MCF 10A (cell line): ENCODE measurements around the gene SCYGR1. TPM values are rescaled to one million over a fixed set of nuclear protein-coding genes. Genes with fewer than 3 reads are reported as not detected.
"Not testable (repeated sequence)": the region's sequence is repeated elsewhere in the genome, so short reads cannot be mapped to it uniquely, and the experiment has no call there.

Experiments
- Bru-seq: library from RNA; stranded (reverse); fragments of 400-500 nt; gene quantifications from one replicate; lab custom pipeline; 2021; lab: Mats Ljungman, UMichigan
- BruChase-seq, 2 experiments: library from RNA; stranded (reverse); fragments of 400-500 nt; gene quantifications; one replicate each; lab custom pipeline; 2021; lab: Mats Ljungman, UMichigan
- BruUV-seq: library from RNA; stranded (reverse); fragments of 400-500 nt; replicated peaks from 2 replicates; lab custom pipeline; 2021; lab: Mats Ljungman, UMichigan
- CTCF ChIA-PET: fragments of 300-600 bp; sonication (Branson Sonifier 250); formaldehyde crosslinking; extraction: SDS; loops from one replicate; lab custom pipeline; 2021; ENCODE audit warnings: antibody characterized with exemption, inconsistent platforms; lab: Yijun Ruan, JAX
- POLR2A ChIA-PET: fragments of 300-600, 350-650 bp; sonication (Branson Sonifier 250); formaldehyde crosslinking; extraction: SDS; loops from one replicate; lab custom pipeline; 2020; ENCODE audit warnings: antibody characterized with exemption, inconsistent platforms; lab: Yijun Ruan, JAX
- DNase-seq: peaks from one replicate; pipeline ENCODE4 v3.0.0-alpha.2; 2018; ENCODE audit not compliant: unreplicated experiment
- H3K27ac Mint-ChIP-seq: one replicate; pipeline ENCODE4 v1.8.0; 2022; ENCODE audit warnings: mild to moderate bottlenecking, low read depth, mixed read lengths; ENCODE audit not compliant: unreplicated experiment
- H3K27me3 Mint-ChIP-seq: one replicate; pipeline ENCODE4 v1.8.0; 2022; ENCODE audit warnings: mixed read lengths; ENCODE audit not compliant: insufficient read depth, unreplicated experiment
- H3K36me3 Mint-ChIP-seq: one replicate; pipeline ENCODE4 v1.8.0; 2022; ENCODE audit warnings: mild to moderate bottlenecking, moderate library complexity, mixed read lengths; ENCODE audit not compliant: insufficient read depth, unreplicated experiment
- H3K4me1 Mint-ChIP-seq: one replicate; pipeline ENCODE4 v1.8.0; 2022; ENCODE audit warnings: mixed read lengths; ENCODE audit not compliant: insufficient read depth, unreplicated experiment
- H3K4me3 Mint-ChIP-seq: one replicate; pipeline ENCODE4 v1.8.0; 2022; ENCODE audit warnings: mild to moderate bottlenecking, moderate library complexity, mixed read lengths; ENCODE audit not compliant: unreplicated experiment
- H3K9me3 Mint-ChIP-seq: one replicate; pipeline ENCODE4 v1.8.0; 2022; ENCODE audit warnings: mixed read lengths; ENCODE audit not compliant: unreplicated experiment
- intact Hi-C: fragments of 100-400 bp; cut with micrococcal nuclease; formaldehyde crosslinking; loops from 2 replicates; pipeline ENCODE4 v1.14.1; 2022
- long read RNA-seq: library from polyadenylated mRNA; stranded (forward); transcript quantifications from one replicate; pipeline ENCODE4 v2.0.0, GENCODE V29; 2022
- total RNA-seq: library from RNA; stranded (reverse); gene quantifications from 2 replicates; pipeline ENCODE4 v1.2.3, GENCODE V29; 2022
- TF ChIP-seq, protein P1 (sequence below): fragments of 200-600 bp; IDR thresholded peaks from one replicate; pipeline ENCODE4 v1.8.0; 2022; ENCODE audit warnings: antibody characterized with exemption, mild to moderate bottlenecking; ENCODE audit not compliant: unreplicated experiment

The SCYGR1 gene
- not detected in 2 replicates for total RNA-seq
- Bru-seq, nascent RNA, result not detected
- not detected for BruChase-seq, experiment 1, labeled RNA remaining after a 6-hour chase
- not detected for BruChase-seq, experiment 2, labeled RNA remaining after a 2-hour chase
- long read RNA-seq, result 0 reads

GRCh38 chr2:227387583-227387982, at the start of gene SCYGR1:
Gene SCYGR1 (minus strand): TSS chr2:227387949. CDS start chr2:227387949, 0 bp downstream.
- BruUV-seq, H3K36me3 Mint-ChIP-seq, H3K9me3 Mint-ChIP-seq, H3K4me1 Mint-ChIP-seq, H3K4me3 Mint-ChIP-seq, H3K27me3 Mint-ChIP-seq, DNase-seq, intact Hi-C loops: not testable (repeated sequence)
- peak within 1 kb of the TSS; percentile 92 for H3K27ac Mint-ChIP-seq
- CTCF ChIA-PET, result interaction anchor here (1.2 kb wide), 1 partner anchor 14 kb away, joined by 3 read pairs; no protein-coding TSS in a partner anchor
- POLR2A ChIA-PET, result interaction anchor here (1.2 kb wide), 1 partner anchor 9 kb away, joined by 3 read pairs; no protein-coding TSS in a partner anchor

DNA sequence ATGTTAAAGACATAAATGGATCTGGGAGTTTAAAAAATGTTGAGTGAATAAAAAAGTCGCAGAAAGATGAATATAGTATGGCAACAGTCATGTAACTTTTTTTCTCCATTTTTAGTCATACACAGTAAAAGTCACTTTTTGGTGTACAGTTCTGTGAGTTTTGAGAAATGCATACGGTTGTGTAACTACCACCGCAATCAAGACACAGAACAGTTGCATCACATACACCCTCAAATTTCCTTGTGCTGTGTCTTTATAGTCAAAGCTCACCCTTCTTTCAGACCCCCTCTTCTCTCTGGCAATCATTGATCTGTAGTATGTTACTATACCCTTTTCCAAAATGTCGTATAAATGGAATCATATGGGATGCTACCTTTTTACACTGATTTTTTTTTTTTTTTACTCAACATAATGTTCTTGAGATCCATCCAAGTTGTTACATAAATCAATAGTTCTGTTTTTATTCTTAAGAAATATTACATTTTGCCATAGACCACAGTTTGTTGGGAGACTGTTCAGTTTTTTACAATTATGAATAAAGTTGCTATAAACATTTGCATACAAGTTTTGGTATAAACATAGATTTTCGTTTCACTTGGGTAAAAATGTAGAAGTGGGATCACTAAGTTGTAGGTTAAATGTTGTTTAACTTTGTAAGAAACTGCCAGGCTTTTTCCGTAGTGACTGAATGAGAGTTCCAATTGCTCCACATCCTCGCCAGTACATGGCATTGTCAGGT, 48.9 kb upstream of the SCYGR1 start:
- DNase-seq, result peak; percentile 36
- Mint-ChIP-seq H3K27me3 (no peaks in the 10 kb centered on the region), H3K9me3 (peaks cover 11% of the 10 kb centered on the region), H3K27ac (no peak overlapping the region), H3K4me3 (no peak overlapping the region), H3K4me1 (no peaks in the 10 kb centered on the region), H3K36me3 (no peaks in the 10 kb centered on the region)
- intact Hi-C loops, result no loop called here
- BruUV-seq, result no TSS peak
- ChIA-PET POLR2A (no interaction called here), CTCF (interaction anchor here (0.5 kb wide), 1 partner anchor 28 kb away, joined by 3 read pairs; no protein-coding TSS in a partner anchor)
- TF ChIP-seq, protein P1, sequence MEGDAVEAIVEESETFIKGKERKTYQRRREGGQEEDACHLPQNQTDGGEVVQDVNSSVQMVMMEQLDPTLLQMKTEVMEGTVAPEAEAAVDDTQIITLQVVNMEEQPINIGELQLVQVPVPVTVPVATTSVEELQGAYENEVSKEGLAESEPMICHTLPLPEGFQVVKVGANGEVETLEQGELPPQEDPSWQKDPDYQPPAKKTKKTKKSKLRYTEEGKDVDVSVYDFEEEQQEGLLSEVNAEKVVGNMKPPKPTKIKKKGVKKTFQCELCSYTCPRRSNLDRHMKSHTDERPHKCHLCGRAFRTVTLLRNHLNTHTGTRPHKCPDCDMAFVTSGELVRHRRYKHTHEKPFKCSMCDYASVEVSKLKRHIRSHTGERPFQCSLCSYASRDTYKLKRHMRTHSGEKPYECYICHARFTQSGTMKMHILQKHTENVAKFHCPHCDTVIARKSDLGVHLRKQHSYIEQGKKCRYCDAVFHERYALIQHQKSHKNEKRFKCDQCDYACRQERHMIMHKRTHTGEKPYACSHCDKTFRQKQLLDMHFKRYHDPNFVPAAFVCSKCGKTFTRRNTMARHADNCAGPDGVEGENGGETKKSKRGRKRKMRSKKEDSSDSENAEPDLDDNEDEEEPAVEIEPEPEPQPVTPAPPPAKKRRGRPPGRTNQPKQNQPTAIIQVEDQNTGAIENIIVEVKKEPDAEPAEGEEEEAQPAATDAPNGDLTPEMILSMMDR, result no peak

- no peaks in the 10 kb centered on the region for H3K36me3 Mint-ChIP-seq
- TF ChIP-seq, protein P1, result no peak
- no peak for DNase-seq
- ChIA-PET POLR2A (interaction anchor here (0.6 kb wide), 1 partner anchor 212 kb away, joined by 3 read pairs; no protein-coding TSS in a partner anchor), CTCF (interaction anchor here (0.7 kb wide), 1 partner anchor 9 kb away, joined by 3 read pairs; no protein-coding TSS in a partner anchor)
- intact Hi-C loops, result no loop called here
- H3K27me3 Mint-ChIP-seq, result no peaks in the 10 kb centered on the region
- no TSS peak for BruUV-seq
- peaks cover 11% of the 10 kb centered on the region for H3K9me3 Mint-ChIP-seq
- H3K4me1 Mint-ChIP-seq, result no peaks in the 10 kb centered on the region
- H3K27ac Mint-ChIP-seq, result no peak overlapping the region
- no peak overlapping the region for H3K4me3 Mint-ChIP-seq
Measured at GRCh38 chr2:227433171-227433570, 45.4 kb upstream of the SCYGR1 start.

- H3K27ac Mint-ChIP-seq, result no peak overlapping the region
- ChIA-PET CTCF (no interaction called here), POLR2A (interaction anchor here (0.9 to 1.1 kb wide), 2 partner anchors 15 to 77 kb away, joined by 3 to 6 read pairs; no protein-coding TSS in a partner anchor)
- no peaks in the 10 kb centered on the region for H3K4me1 Mint-ChIP-seq
- H3K4me3 Mint-ChIP-seq, result no peak overlapping the region
- H3K27me3 Mint-ChIP-seq, result no peaks in the 10 kb centered on the region
- intact Hi-C loops, result no loop called here
- TF ChIP-seq, protein P1, result no peak
- no TSS peak for BruUV-seq
- H3K9me3 Mint-ChIP-seq, result peaks cover 11% of the 10 kb centered on the region
- H3K36me3 Mint-ChIP-seq, result no peaks in the 10 kb centered on the region
- DNase-seq, result no peak
Measured at GRCh38 chr2:227430639-227431038, 42.9 kb upstream of the SCYGR1 start.
